Cardiac fibroblast (primary cell): ENCODE measurements around the gene LPP.

Experiments used
- DNase-seq, 2 donors: peaks; one replicate each; pipeline versions ENCODE4 v3.0.0 to v3.0.0-alpha.2; 2010; ENCODE audit warnings: low read depth in 2 of 2
- H3K4me3 ChIP-seq, 2 donors: replicated peaks in 1 of 2; 1 replicate in 1 of 2; 2 replicates in 1 of 2; pipeline ENCODE4 v1.5.1; 2011; ENCODE audit warnings: low read depth in 2 of 2, low read length in 2 of 2, mild to moderate bottlenecking in 2 of 2, moderate library complexity in 1 of 2
- CTCF ChIP-seq: IDR thresholded peaks from one replicate; pipeline ENCODE4 v1.5.1; 2011; ENCODE audit warnings: low read depth, mild to moderate bottlenecking, low read length, inconsistent platforms

LPP gene

GRCh38 chr3:188187053-188187452, 33.1 kb downstream of the LPP start:
- peak in 1 of 2 donors; percentile 57 for DNase-seq
- no peak for TF ChIP-seq CTCF
- H3K4me3 ChIP-seq: no peak overlapping the region

GRCh38 chr3:188188911-188189310, 35.0 kb downstream of the LPP start:
- no peak overlapping the region for H3K4me3 ChIP-seq
- DNase-seq: no peak
- no peak for TF ChIP-seq CTCF

- no peak for DNase-seq
- TF ChIP-seq CTCF: no peak
- no peak overlapping the region for H3K4me3 ChIP-seq
Observed at GRCh38 chr3:188191460-188191859, 37.5 kb downstream of the LPP start.

GRCh38 chr3:188192034-188192433, 38.1 kb downstream of the LPP start:
- DNase-seq: no peak
- H3K4me3 ChIP-seq: no peak overlapping the region
- no peak for TF ChIP-seq CTCF

DNA sequence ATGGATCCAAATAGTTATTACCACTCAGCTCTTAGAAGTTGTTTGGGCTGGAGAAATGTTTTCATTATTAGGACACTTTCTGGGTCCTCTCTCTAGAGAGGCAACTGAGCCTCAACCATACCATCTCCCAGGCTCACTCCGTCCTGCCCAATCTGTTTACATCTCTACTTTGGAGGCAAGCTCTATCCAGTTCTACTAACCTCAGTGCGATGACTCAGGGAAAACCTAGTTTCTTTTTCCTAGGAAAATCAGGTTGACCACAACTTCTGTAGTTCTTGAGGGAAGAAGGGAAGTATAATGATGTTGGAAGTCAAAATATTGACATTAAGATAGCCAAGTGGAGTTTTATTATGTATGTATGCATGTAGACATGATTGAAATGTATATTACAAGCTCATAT, 40.4 kb downstream of the LPP start:
- H3K4me3 ChIP-seq: no peak overlapping the region
- DNase-seq: no peak

DNA sequence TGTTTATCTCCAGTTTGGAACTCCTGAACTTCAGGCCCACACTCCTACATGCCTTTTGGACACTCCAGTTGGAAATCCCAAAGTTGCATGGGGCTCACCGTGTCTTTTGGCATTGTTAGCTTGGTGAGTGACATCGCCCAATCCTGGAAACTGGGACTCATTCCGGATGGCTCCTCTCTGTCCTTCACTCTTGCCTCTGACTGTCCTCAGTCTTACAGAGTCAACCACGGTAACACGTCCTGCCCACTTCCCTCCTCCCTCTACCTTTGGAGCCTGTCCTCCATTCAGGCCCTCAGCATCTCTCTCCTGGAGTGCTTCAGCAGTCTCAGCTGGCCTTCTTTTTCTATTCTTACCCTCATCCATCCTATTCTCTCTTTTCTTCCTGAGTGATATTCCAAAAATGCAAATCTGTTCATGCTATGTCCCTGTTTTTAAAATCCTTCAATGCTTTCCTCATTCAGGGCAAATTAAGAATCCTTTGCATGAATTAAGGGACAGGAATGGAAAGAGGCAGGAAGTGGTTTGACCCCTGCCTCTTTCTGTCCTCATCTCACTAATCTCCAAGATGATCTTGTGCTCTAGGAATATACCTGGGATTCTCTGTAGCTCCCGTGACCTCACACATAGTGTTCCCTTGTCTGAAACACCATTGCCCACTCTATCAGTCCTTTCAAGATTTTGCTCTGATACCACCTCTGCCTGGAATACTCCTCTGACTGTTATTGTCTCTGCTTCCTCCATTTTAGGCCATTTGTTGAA, 42.5 kb downstream of the LPP start:
- H3K4me3 ChIP-seq: no peak overlapping the region
- TF ChIP-seq CTCF: no peak
- DNase-seq: peak in 1 of 2 donors; percentile 23

More for the DNA sequence above, 40.4 kb downstream of the LPP start:
- TF ChIP-seq CTCF: no peak
